NCI-H2227 (cell line): ENCODE results near the gene TMEM35B.
A peak's percentile ranks its signal among the peaks of the same experiment; 100 is the strongest.
"Not testable (repeated sequence)": the region's sequence is repeated elsewhere in the genome, so short reads cannot be mapped to it uniquely, and the experiment has no call there.

ENCODE experiments used
- DNase-seq: peaks from one replicate; lab custom pipeline; 2025; ENCODE audit not compliant: unreplicated experiment; lab: John Stamatoyannopoulos, UW

Gene TMEM35B

DNA sequence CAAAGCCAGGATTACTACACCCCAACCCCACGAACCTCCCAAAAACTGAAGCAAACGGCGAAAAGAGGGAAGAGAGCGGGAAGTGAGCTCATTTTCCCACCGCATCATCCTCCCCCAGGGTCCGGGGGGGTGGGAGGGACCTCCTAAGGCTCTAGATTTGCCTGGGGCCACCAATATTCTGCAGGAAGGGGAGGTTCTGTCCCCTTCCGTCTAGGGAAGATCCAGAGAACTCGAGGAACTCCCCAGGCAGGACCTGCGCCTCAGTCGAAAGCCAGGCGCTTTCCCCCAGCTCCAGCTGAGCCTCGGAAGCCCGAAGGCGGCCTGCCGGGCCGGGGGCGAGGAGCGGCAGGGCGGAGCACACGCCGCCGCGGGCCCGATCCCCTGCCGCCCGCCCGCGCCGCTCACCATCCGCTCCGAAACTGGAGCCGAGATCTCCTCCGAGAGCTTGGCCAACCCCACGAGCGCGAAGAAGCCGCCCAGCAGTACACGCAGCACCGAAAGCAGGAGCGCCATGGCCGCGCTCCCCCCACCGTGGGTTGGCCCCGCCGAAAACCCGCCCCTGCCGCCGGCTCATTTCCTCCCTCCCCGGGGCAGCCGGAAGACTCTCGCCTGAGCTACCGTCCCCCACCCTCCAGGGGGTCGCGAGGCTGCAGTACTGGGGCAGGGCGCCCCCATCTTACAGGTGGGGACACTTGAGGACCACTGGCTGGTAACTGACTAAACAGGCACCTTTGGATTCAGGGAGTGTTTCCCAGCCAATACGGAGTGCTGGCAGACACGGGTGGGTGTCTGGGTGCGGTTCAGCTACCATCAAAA is at the start of gene TMEM35B:
TSS of gene TMEM35B (minus strand) at position 555 of the 816 bp plus-strand sequence. CDS start at position 513, 42 bp downstream.
- peak; percentile 77 for DNase-seq

DNA sequence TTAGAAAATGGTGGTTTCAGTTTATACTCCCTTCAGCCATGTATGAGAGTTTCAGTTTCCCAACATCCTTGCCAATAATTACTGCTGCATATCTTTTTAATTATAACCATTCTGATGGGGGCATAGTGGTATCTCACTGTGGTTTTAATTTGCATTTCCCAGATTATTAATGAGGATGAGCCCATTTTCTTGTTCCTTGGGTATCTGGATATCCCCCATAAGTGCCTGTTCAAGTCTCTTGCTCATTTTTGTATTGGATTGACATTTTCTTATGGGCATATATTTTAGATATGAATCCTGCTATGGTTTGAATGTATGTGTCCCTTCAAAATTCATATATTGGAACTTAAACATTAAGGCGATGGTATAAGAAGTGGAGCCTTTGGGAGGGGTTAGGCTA is 48.2 kb upstream of the TMEM35B start:
- no peak for DNase-seq

DNA sequence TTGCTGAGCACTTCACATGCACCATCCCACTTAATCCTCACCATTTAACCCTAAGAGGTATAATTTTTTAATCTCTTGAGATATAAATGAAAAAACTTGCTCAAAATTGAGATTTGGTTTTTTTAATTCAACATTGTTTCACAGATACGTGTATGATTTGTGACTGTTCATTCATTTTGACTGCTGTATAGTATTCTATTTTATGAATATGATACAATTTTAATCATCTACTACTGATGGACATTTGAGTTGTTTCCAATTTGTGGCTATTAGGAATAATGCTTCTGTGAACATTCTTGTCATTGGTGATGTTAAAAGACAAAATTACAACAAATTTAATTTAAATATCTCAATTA is 47.2 kb upstream of the TMEM35B start:
- DNase-seq: no peak

DNA sequence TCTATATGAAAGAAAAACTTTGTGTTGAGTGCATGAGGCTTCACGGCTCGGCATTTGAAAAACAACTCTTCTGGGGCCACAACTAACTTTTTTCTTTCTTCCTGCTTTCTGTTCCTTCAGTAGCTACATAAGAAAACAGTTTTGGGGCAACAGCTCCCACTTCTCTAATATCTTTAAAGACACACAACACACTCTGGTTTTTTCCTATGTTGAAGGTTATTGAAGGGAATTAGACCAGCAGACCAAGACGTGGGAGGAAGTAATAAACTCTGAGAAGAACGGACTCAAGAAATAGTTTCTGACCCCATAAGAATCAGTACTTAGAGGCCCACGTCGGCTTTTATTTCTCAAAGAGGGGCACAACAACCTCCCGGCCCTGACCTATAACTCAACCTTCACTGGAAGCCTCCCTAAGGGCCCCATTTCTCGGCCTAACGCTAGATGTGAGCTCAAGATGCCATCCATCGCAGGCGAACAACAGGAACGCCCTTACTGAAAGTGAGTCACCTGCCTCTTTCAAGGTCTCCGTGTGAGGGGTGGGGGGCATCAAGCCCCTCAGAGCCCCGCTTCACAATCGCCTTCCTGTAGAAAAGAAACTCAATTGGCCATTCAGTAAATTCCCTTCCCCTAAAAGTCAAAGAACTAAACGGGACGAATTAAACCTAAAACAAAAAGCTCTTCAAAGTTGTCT is 45.8 kb upstream of the TMEM35B start:
- DNase-seq: peak; percentile 19

DNA sequence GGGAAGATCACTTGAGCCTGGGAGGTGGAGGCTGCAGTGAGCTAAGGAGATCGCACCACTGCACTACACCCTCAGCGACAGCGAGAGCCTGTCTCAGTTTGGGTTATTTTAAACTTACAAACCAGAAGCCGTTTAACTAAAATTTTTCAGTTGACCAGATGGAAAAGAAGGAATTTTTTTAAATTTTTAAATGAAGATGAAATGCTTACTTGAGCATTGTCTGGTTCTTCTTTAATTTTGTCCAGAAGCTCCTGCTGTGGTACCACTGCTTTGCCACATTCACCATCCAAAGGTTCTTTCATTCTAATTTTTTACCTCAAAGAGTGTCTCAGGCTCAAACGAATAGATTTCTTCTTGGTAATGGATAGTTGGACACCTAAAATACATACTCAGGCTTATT is 45.2 kb upstream of the TMEM35B start:
- no peak for DNase-seq

DNA sequence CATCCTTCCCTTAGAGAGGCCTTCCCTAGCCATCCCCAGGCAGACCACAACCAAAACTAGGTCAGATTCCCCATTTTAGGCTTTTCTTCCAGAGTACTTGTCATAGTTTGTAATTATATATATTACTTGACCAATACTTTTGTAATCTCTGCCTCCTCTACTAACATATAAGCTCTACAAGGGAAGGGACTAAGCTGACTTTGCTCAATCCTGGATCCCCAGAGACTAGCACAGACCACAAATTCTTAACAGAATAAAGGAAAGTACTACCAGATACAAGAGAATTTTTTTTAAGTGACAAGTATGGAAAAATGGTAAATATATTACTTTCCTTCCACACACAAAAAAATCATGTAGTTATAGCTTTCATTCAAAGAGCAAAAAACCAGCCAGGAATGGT is 44.6 kb upstream of the TMEM35B start:
- DNase-seq: no peak

DNA sequence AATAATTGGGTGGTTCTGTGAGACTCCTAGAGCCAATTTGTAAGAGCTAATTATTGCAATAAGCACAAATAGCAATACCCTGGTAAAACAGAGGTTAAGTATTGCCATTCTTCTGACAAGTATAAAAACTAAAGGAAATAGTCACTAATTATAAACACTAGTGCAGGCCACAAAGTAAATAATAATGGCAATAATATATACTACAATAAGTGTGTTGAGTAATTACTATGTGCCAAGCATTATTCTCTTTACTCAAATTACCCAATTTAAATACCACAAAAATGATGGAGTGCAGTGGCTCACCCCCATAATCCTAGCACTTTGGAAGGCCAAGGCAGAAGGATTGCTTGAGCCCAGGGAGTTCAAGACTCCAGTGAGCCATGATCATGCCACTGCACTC is 31.3 kb upstream of the TMEM35B start:
- no peak for DNase-seq

DNA sequence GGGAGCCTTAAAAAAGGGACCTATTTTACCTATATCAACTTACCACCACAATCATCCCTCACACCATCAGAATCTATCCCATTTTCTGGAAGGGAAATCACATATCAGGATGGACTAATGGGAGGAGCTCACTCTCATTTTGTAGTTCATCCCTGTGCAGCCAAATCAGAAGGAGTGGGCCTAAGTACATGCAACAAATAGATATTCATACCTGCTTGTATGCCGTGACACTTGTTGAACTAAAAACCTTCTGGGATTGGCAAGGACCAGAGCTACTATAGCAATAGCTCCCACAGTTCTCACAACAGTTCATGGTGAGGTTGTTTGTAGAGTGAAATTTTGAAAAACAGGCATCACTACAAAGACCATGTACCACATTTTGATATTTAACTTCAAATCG is 29.3 kb upstream of the TMEM35B start:
- DNase-seq: no peak

DNA sequence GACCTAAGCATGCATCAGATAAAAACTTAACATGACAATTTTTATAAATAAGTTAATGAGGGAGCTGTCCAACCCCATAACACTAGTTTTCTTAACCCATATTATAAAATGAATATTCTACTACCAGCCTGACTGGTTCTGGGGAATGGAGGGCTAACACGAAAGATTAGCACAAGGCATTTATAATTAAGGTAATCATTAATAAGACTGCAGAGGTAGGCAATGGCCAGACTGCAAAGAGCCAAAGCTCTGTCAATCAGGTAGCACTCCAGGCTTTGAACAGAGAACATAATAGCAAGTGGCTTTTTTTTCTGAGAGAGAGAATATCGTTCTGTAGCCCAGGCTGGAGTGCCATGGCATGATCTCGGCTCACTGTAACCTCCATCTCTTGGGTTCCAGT is 20.6 kb upstream of the TMEM35B start:
- DNase-seq: no peak

DNA sequence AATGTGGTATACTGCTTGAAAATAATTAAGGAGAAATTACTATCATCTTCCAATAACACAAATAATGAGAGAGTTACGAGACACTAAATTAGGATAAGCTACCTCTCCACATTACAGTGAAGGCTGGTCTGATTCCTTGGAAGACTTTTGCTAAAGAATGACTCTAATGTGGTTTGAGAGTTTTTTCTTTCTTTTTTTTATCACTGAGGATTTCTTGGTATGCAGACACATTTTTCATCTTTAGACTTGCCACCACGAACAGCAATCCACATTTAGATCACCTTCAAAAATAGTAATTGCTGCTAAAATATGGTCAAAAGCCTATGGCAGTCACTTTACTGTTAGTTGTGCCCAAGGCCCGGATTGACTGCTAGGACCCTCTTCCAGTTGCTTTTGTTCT is 16.6 kb upstream of the TMEM35B start:
- DNase-seq: no peak

DNA sequence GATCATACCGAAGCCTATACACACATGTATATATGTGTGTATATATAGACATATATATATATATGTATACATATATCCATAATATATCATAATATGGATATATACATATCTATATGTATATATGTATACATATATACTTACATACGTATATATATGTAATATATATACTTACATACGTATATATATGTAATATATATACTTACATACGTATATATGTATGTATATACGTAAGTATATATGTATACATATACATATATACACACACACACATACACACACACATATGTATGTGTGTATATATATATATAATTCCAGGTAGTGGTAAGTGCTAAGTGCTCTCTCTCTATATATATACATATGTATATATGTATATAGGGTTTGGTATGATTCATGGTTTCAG is 9.7 kb upstream of the TMEM35B start:
- DNase-seq: no peak

DNA sequence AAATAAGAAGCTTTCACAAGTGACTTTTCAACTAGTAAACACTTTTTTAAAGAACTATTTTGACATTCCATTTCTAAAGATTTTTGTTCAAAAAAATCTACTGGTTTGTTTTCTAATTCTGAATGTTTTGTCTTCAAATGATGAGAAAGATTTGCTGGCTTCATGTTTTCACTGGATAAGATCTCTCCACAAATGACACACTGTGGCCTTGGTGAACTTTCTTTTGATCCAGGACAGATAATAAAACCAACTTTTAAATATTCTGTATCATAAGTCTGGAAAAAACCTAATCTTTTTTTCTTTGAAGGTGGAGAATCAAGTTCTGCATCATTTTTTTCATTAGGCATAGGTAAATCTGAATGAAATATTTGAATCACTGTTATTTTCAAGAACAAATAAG is 3.4 kb upstream of the TMEM35B start:
- DNase-seq: no peak

DNA sequence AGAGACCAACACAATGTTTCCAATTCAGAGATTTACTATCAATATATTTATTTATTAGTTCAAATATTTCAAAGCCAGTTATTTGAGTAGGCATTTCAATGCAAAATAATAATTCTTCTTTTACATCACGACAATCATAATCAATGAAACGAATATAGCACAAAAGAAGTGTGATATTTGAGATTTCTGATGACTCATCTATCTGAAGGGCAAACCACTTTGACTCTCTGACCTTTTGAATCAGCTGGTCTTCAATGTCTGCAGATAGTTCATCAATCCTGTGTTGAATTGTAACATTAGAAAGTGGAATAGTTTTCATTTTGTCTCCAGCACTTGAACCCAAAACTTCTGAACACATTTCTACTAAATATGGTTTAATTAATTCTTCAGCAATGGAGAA is 3.0 kb upstream of the TMEM35B start:
- no peak for DNase-seq

DNA sequence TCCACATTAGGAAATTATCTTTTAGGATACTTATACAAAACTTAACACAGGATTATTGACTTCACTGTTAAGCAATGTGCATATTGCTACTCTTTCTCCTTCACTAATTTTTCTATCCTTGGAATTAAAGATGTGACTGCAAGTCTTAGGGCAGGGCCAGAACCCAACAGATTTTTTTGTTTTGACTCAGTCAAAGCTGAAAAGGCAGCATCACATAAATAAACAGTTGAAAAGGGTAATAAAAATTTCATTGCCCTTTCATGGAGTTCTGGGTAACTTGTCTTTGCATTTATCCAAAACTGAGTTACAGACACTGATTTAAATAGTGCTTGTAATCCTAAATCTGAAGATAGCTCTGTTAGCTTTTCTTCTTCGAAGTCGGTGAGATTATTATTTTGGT is 1.9 kb upstream of the TMEM35B start:
- no peak for DNase-seq

DNA sequence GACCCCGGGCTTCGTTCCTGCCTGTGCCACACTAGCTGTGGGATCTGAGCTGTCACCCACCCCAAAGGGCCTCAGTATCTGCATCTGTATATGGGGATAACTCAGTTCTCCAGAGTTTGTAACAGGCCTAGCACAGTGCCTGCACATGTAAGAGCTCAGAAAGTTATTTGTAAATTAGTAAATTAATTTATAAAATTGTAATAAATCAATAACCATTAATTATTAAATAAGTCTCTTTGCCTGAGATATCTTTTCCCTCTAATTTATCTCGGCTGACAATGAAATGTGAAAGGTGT is 410 bp upstream of the TMEM35B start:
- not testable (repeated sequence) for DNase-seq

DNA sequence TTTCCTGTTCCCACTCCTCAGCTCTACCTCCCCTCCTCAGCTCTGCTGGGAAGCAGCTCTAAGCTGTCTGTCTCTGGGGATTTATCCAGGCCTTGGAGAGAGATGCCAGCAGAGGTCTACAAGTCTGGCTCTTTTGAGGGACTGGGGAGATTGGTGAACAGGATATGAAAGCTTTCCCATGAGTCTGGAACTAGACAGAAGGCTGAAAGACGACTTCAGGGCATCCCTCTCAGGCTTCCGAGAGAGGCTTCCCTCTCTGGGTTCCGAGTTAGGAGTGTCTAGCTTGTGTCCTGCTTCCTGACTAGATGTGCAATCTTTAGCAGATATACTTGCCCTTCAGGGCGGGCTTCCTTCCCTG is 733 bp downstream of the TMEM35B start:
- DNase-seq: no peak

DNA sequence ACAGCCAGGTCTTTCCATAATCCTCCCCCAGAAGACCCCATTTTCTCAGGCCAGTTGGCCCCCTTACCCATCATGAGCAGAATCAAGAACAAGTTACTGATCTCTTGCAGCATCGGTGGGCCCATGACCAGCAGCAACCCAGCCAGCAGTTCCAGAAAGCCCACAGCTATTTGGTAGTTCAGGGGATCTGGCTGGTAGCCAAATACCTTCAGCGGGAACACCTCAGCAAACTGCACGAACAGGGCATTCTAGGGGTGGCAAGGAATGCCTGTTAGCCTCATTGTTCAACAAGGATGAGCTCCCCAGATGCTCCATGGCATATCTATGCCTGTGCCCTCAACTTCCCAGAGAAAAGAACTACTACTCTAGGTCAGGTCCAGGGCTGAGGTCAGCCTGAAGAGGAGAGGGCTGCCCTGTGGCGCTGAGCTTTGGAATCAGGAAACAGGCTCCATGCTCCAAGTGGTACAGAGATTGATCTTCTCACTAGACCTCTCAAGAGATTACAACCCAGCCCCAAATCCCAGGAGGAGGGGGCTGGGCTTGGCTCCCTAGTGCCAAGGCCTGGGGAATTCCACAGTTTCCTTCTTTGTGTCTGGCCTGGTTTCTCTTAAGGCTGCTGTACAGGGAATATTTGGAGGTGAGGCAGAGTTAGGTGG is 1.3 kb downstream of the TMEM35B start:
- no peak for DNase-seq

DNA sequence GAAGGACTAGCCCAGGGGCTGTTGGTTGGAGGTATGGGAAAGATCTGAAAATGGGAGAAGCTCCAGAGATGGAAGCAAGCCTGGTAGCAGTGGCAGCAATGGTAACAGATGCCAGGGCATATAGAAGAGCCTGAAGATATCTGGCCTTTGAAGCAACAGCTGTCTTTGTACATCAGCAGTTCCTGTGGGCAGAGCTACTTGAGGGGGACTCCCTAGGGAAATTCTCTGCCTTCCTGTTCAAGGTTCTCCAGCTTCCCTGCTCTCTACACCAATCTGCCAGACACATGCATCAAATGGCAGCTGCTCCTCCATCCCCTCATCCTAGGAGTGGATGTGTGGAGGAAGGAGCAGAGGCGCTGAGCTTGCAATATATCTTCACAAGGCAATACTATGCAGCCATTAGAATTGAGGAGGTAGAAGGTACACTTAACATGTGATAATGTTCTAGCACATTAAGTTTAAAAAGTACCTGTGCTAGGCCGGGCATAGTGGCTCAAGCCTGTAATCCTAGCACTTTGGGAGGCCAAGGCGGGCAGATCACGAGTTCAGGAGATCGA is 2.2 kb downstream of the TMEM35B start:
- no peak for DNase-seq

DNA sequence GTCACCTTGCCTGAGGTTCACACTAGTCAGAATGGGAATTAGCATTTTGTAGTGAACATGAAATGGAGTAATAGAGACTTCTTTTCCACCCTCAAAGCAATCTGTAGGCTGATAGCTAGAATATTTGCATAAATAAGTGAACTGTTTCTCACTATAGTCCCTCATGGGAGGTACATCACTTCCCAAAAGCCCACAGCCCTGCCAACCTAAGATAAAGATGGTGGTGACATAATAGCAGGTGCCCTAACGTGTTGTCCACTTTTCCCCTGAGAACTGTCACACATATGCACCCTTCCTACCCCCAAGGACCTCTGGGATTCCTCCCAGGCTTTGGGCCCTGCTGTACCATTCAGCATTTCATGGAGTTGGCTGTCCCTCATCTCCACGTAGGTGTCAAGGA is 4.4 kb downstream of the TMEM35B start:
- no peak for DNase-seq

DNA sequence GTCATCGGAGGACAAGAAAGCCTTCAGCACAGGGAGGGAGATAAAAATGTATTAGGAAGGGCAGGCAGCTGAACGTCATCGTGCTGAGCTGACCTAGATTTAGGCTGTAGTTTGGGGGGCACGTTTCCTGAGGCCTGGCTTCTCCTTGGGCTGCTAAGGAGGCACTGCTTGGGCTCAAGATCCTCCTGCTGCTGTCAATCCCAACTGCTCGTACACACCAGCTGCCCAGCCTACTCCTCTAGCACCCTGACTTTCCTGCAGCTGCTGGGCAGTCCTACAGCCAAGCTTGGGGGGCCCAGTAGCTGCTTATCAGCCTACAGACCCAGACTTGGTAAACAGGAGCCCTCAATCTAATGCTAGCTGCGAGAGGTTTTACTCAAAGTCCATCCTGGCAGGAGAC is 6.2 kb downstream of the TMEM35B start:
- DNase-seq: no peak

DNA sequence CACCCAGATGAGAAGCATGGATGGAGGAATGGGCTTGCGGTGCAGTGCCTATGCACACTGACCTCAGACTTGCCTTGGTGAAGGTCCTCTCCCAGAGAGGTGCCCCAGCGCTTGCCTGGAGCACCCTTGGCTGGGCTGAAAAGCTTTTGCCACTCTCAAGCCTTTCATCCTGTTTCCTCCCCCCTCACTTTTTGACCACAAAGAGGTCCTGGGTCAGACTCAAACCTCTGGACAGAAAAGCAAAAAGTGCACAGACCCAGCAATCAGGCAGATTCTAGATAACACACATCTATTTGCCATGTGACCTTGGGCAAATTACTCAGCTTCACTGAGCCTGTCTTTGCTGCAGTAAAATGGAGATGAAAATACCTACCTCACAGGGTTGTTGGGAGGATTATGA is 7.3 kb downstream of the TMEM35B start:
- no peak for DNase-seq

DNA sequence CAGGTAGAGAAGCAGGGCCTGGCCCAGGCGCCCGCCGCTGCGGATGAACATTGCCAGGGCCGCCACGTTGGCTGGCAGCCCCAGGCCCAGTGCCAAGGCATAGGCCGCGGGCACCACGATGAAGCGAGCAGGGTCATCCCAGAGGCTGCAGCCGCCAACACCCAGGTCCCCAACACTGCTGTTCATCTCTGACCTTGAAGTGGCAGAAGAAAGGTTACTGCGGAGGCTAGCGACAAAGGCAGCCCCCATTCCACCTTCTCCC is 8.0 kb downstream of the TMEM35B start:
- DNase-seq: no peak
